NT2/D1 (cell line): Measurements from ENCODE around the gene OR51B6.
"Not testable (repeated sequence)": the region's sequence is repeated elsewhere in the genome, so short reads cannot be mapped to it uniquely, and the experiment has no call there.

Source experiments
- DNase-seq: peaks from one replicate; pipeline ENCODE4 v3.0.0-alpha.2; 2011; ENCODE audit warnings: low read depth, low spot score
- H3K27me3 ChIP-seq: 2 replicates; pipeline ENCODE4 v1.6.0; 2011; ENCODE audit warnings: mild to moderate bottlenecking; ENCODE audit not compliant: insufficient read length, insufficient read depth
- H3K36me3 ChIP-seq: 2 replicates; pipeline ENCODE4 v1.6.1; 2011; ENCODE audit warnings: mild to moderate bottlenecking, low read length, mixed read lengths; ENCODE audit not compliant: insufficient read depth, insufficient read length
- H3K4me1 ChIP-seq: 2 replicates; pipeline ENCODE4 v1.5.1; 2011; ENCODE audit not compliant: insufficient read depth, insufficient read length
- H3K4me3 ChIP-seq: 2 replicates; pipeline ENCODE4 v1.5.1; 2011; ENCODE audit warnings: low read depth; ENCODE audit not compliant: insufficient read length
- H3K9ac ChIP-seq: 2 replicates; pipeline ENCODE4 v1.6.0; 2011; ENCODE audit warnings: low read depth; ENCODE audit not compliant: insufficient read length
- H3K9me3 ChIP-seq: 2 replicates; pipeline ENCODE4 v1.5.1; 2011; ENCODE audit warnings: mild to moderate bottlenecking, low read length; ENCODE audit not compliant: insufficient read depth
- SUZ12 ChIP-seq: IDR thresholded peaks from 2 replicates; pipeline ENCODE4 v1.6.1; 2011; ENCODE audit not compliant: insufficient read length, insufficient read depth; ENCODE audit errors: extremely low read depth
- YY1 ChIP-seq: IDR thresholded peaks from 2 replicates; pipeline ENCODE4 v1.6.1; 2011; ENCODE audit not compliant: insufficient read length, insufficient read depth
- ZNF274 ChIP-seq: IDR thresholded peaks from 2 replicates; pipeline ENCODE4 v1.6.1; 2011; ENCODE audit warnings: mild to moderate bottlenecking, low read depth, low read length

Gene OR51B6, protein sequence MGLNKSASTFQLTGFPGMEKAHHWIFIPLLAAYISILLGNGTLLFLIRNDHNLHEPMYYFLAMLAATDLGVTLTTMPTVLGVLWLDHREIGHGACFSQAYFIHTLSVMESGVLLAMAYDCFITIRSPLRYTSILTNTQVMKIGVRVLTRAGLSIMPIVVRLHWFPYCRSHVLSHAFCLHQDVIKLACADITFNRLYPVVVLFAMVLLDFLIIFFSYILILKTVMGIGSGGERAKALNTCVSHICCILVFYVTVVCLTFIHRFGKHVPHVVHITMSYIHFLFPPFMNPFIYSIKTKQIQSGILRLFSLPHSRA

DNA sequence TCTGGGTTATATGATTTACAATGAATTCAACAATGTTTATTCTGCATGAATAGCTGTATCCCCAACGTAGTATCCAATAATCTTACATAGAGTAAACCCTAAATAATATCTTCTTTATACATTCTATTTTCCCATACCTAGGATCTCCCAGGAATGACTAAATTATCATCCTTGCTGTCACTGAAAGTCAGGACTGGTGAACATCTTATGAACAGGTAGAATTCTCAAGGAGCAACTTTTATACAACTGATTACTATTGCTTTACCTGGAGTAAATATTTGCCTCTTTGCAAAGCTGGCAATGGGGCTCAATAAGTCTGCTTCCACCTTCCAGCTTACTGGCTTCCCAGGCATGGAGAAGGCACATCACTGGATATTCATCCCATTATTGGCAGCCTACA, at the start of gene OR51B6:
OR51B6 (plus strand) TSS at position 301 of the 400 bp plus-strand sequence; CDS start at position 301, 0 bp downstream.
- Histone ChIP-seq H3K9ac (no peak within 1 kb of the TSS), H3K36me3 (no peaks in the 10 kb centered on the region), H3K4me3 (no peak within 1 kb of the TSS), H3K4me1 (no peaks in the 10 kb centered on the region), H3K27me3 (no peaks in the 10 kb centered on the region), H3K9me3 (no peaks in the 10 kb centered on the region)
- no peak for DNase-seq
- no peak for TF ChIP-seq YY1
- no peak for TF ChIP-seq ZNF274
- TF ChIP-seq SUZ12: no peak

DNA sequence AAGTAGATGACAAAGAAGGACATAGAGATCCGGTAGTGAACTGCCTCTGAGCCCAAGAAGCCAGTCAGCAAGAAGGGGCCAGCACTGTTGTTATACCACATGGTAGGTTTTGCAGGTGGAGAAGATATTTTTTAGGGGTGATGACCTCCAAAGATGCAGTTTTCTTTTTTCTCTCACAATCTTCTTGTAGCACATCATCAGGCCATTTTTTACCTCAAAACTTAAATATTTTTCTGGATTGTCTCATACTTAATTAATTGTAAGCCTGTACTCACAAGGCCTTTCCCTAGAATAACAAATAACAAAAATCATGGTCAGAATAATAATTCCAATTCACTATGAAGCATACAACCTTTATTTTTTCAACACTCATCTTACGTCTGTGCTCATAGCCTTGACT, 49.5 kb upstream of the OR51B6 start, which contains the start of gene OR51B4:
OR51B4 (minus strand) TSS at position 101 of the 400 bp plus-strand sequence; CDS start at position 101, 0 bp downstream.
- no peaks in the 10 kb centered on the region for H3K27me3 ChIP-seq
- H3K9ac ChIP-seq: no peak within 1 kb of the TSS
- no peak within 1 kb of the TSS for H3K4me3 ChIP-seq
- H3K36me3 ChIP-seq: no peaks in the 10 kb centered on the region
- H3K4me1 ChIP-seq: no peaks in the 10 kb centered on the region
- H3K9me3 ChIP-seq: no peaks in the 10 kb centered on the region
- no peak for DNase-seq
- TF ChIP-seq ZNF274: no peak
- TF ChIP-seq SUZ12: no peak
- TF ChIP-seq YY1: no peak

DNA sequence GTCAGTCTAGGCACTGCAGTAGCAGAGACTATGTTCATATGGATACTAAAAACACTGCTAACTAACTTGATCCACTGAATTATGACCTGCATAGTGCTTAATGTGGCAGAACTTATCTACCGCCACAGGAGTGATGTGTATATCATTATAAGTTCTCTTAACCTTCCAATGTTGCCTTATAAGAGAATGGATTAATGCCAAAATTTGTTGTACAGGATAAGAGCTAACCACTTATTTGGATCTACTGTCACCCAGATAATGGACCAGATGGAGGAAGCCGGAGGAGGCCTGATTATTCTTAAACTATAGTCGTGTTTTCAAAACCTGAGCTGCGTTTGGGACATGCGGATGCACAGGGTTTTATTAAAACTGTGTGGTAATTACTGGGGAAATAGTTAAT, 47.7 kb upstream of the OR51B6 start:
- no peak for TF ChIP-seq ZNF274
- TF ChIP-seq YY1: no peak
- TF ChIP-seq SUZ12: no peak

DNA sequence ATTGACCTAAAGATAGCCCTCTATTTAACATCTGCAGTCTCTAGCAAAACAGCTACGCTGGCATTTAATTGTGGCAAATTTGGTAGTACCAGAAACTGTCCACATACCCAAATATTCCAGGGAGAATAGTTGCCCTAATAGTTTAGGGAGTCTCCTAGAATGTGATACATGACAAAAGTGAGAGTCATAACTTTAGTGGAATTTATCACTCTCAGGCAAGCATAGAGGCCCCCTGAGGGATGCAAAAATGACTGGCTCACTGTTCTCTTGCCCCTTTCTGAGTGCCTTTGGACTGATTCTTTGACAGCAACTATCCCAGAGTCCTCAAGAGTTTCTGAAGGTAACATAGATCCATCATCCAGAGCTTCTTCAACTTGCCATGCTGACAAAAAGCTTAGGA, 47.3 kb upstream of the OR51B6 start:
- H3K27me3 ChIP-seq: no peaks in the 10 kb centered on the region
- no peak overlapping the region for H3K9ac ChIP-seq
- TF ChIP-seq ZNF274: no peak
- TF ChIP-seq YY1: no peak
- no peak for TF ChIP-seq SUZ12
- H3K36me3 ChIP-seq: no peaks in the 10 kb centered on the region
- H3K4me1 ChIP-seq: no peaks in the 10 kb centered on the region
- H3K9me3 ChIP-seq: no peaks in the 10 kb centered on the region
- no peak for DNase-seq
- no peak overlapping the region for H3K4me3 ChIP-seq

More for the DNA sequence above, 47.7 kb upstream of the OR51B6 start:
- no peaks in the 10 kb centered on the region for H3K9me3 ChIP-seq
- DNase-seq: no peak
- H3K36me3 ChIP-seq: no peaks in the 10 kb centered on the region
- H3K9ac ChIP-seq: no peak overlapping the region
- H3K4me3 ChIP-seq: no peak overlapping the region
- no peaks in the 10 kb centered on the region for H3K4me1 ChIP-seq
- H3K27me3 ChIP-seq: no peaks in the 10 kb centered on the region

DNA sequence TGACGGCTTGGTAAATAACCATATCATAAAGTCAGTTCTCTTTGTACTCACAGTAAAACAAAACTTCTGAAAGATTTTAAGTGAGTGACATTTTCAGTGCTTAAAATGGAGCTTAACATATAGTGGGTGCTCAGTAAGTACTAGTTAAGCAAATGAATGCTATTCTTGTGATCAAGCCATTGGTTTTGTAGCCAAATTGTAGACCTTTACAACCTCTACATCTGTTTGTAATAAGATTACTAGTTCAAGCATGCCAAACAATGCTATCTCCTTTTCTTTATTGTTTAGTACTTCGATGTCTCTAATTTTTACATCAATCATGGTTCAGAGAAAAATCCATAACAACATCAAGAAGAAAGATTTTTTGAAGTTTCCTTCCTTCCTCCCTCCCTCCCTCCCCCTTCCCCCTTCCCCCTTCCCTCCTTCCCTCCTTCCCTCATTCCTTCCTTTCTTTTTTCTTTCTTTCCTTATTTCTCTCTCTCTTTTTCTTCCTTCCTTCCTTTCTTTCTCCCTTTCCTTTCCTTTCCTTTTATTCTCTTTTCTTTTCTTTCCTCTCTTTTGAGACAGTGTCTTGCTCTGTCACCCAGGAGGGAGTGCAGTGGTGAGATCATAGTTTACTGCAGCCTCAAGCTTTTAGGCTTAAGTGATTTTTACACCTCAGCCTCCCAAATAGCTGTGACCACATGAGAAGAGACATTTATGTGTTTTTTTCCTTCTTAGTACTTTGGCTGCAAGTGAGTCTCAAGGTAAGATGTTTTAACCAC, 43.9 kb upstream of the OR51B6 start:
- Histone ChIP-seq H3K4me1 (no peaks in the 10 kb centered on the region), H3K36me3 (no peaks in the 10 kb centered on the region), H3K27me3 (no peaks in the 10 kb centered on the region), H3K9me3 (no peaks in the 10 kb centered on the region), H3K9ac (no peak overlapping the region), H3K4me3 (no peak overlapping the region)
- DNase-seq: no peak
- TF ChIP-seq YY1 (no peak), ZNF274 (no peak), SUZ12 (no peak)

DNA sequence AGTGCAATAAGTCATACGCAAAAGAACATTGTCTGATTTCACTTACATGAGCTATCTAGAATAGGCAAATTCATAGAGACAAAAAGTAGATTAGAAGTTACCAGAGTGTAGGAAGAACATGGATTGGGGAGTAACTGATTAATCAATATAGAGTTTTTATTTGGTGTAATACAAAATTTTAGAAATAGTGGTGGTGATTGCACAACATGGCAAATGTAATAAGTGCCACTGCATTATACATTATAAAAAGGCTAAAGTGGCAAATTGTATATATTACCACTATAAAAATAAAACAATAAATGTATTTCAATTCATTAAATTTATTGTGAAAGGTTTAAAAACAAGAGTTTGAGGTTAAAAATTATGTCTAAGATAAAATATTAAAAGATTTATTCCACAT, 40.9 kb upstream of the OR51B6 start:
- DNase-seq: no peak
- no peak overlapping the region for H3K4me3 ChIP-seq
- TF ChIP-seq YY1 (no peak), SUZ12 (no peak)
- no peaks in the 10 kb centered on the region for H3K4me1 ChIP-seq
- H3K9me3 ChIP-seq: 0 out of 2 replicates have a peak, but pooled peaks cover 4% of the 10 kb centered on the region
- no peaks in the 10 kb centered on the region for H3K27me3 ChIP-seq
- no peak overlapping the region for H3K9ac ChIP-seq
- H3K36me3 ChIP-seq: no peaks in the 10 kb centered on the region

DNA sequence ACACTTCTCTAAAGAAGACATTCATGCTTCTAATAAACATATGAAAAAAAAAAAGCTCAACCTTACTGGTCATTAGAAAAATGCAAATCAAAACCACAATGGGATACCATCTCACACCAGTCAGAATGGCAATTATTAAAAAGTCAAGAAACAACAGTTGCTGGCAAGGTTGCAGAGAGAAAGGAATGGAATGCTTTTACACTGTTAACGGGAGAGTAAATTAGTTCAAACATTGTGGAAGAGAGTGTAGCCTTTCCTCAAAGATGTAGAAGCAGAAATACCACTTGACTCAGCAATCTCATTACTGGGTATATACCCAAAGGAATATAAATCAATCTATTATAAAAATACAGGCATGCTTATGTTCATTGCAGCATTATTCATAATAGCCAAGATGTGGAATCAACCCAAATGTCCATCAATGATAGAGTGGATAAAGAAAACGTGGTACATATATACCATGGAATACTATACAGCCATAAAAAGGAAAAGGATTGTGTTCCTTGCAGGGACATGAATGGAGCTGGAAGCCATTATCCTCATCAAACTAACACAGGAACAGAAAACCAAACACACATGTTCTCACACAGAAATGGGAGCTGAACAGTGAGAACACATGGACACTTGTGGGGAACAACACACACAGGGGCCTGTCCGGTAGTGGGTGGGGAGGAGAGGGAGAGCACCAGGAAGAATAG, 37.8 kb upstream of the OR51B6 start:
- not testable (repeated sequence) for H3K4me1 ChIP-seq, H3K36me3 ChIP-seq, H3K9me3 ChIP-seq, H3K9ac ChIP-seq, DNase-seq, H3K27me3 ChIP-seq, H3K4me3 ChIP-seq
